ENCODE results near the gene MRGPRE.

The MRGPRE gene

DNA sequence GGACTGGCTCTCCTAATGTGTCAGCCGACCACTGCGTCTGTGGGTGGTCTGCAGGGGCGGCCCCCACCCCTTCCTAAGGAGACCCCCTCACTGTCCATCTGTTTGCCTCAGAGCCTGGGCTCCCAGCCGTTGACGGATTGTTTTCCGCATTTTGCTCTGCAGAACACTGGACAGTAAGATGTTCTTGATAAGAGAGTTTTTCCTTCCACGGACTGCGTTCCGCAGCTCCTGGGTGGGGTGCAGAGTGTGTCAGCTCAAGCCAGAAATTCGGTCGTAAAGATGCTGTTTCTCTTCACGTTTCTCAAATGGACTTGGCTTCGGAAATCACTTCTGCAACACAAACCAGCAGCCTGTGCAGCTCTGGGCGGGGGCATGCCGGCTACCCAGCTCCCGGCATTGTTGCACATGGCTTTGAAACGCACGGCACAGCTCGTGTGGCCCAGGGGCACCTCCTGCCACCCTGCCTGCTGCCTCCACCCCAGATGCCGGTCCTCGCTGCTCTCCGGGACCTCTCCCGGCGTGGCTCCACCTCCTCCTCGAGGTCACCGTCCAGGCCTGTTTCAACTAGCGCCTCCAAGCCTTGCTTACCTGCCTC, 10.7 kb downstream of the MRGPRE start:
- WGBS, 2 experiments: no CpG with 5 or more reads among the region's 27 CpGs
- Histone ChIP-seq H3K4me3 (ENCODE audit: insufficient read depth, low read depth, low read length) (no peak overlapping the region), H3K36me3 (ENCODE audit: control insufficient read depth, insufficient read depth, low read length) (no peaks in the 10 kb centered on the region), H3K27ac (ENCODE audit: insufficient read depth, low read depth, low read length, poor library complexity, severe bottlenecking) (no peak overlapping the region), H3K4me1 (ENCODE audit: control insufficient read depth, insufficient read depth, low read length) (peaks cover 10% of the 10 kb centered on the region), H3K27me3 (ENCODE audit: control insufficient read depth, insufficient read depth, low read length, poor library complexity, severe bottlenecking) (no peaks in the 10 kb centered on the region), H3K9me3 (ENCODE audit: control insufficient read depth, low read length) (no peaks in the 10 kb centered on the region)

DNA sequence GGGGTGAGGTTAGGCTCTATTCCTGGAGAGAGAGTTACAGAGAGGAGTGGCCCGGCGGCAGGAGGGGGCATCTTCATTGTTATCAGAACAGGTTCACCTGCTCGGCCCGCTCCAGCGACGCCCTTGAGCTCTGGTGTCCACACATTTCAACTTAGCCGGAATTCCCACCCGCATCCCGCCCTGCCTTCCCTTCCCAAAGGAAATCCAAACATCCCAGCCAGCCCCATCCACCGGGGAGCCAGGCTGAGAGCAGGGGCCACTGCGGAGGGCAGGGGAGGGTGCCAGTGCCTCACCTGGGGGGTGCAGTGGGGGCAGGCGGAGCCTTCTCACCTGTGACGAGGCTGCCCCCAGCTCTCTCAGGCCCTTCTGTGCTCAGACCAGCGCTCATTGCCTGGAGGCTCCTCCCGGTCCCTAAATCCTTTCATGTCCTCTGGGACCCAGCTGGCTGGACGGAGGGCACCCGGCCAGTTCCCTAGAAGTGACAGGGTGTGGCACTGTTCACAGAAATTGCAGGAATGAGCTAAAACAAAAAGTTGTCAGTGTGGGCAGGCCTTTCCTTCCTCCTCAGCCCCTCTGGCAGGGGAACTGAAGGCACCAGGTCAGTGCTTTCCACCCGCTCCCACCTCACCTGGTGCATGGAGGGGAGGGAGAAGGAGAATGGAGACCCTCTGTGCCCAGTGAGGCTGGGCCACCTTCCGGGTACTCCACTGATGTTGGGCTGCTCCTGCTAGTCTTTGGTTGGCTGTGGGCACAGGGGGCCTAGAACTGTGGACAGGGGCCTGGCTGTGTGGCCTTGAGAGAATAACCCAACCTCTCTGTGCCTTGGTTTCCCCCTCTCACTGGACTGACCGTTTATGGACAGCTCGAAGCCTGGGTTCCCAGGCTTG, 11.5 kb downstream of the MRGPRE start:
- WGBS, 2 experiments: no CpG with 5 or more reads among the region's 21 CpGs
- Histone ChIP-seq H3K36me3 (ENCODE audit: control insufficient read depth, insufficient read depth, low read length) (no peaks in the 10 kb centered on the region), H3K9me3 (ENCODE audit: control insufficient read depth, low read length) (no peaks in the 10 kb centered on the region), H3K4me1 (ENCODE audit: control insufficient read depth, insufficient read depth, low read length) (peaks cover 10% of the 10 kb centered on the region), H3K27me3 (ENCODE audit: control insufficient read depth, insufficient read depth, low read length, poor library complexity, severe bottlenecking) (no peaks in the 10 kb centered on the region), H3K27ac (ENCODE audit: insufficient read depth, low read depth, low read length, poor library complexity, severe bottlenecking) (no peak overlapping the region), H3K4me3 (ENCODE audit: insufficient read depth, low read depth, low read length) (no peak overlapping the region)

DNA sequence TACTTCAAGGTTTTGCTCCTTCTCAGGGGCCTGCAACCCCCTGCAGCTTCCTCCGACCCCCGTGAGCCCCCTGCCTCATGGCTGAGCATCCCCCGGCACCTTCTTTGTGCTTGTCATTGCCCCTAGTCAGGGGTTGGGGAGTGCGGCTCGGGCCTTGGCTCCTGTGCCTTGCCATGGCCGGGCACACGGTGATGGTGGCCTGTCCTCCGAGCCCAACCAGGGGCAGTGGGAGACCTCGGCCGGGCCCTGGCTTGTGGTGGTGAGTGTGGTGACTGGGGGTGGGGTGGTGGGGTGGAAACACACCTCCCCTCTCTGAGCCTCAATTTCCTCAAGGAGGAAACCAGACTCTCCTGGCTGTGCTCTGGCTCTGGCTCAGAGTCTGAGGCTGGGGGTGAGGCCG, 12.1 kb downstream of the MRGPRE start:
- Histone ChIP-seq H3K4me1 (ENCODE audit: control insufficient read depth, insufficient read depth, low read length) (peaks cover 10% of the 10 kb centered on the region), H3K4me3 (ENCODE audit: insufficient read depth, low read depth, low read length) (no peak overlapping the region), H3K27me3 (ENCODE audit: control insufficient read depth, insufficient read depth, low read length, poor library complexity, severe bottlenecking) (no peaks in the 10 kb centered on the region), H3K36me3 (ENCODE audit: control insufficient read depth, insufficient read depth, low read length) (no peaks in the 10 kb centered on the region), H3K9me3 (ENCODE audit: control insufficient read depth, low read length) (no peaks in the 10 kb centered on the region), H3K27ac (ENCODE audit: insufficient read depth, low read depth, low read length, poor library complexity, severe bottlenecking) (no peak overlapping the region)
- WGBS, 2 experiments: no CpG with 5 or more reads among the region's 11 CpGs

DNA sequence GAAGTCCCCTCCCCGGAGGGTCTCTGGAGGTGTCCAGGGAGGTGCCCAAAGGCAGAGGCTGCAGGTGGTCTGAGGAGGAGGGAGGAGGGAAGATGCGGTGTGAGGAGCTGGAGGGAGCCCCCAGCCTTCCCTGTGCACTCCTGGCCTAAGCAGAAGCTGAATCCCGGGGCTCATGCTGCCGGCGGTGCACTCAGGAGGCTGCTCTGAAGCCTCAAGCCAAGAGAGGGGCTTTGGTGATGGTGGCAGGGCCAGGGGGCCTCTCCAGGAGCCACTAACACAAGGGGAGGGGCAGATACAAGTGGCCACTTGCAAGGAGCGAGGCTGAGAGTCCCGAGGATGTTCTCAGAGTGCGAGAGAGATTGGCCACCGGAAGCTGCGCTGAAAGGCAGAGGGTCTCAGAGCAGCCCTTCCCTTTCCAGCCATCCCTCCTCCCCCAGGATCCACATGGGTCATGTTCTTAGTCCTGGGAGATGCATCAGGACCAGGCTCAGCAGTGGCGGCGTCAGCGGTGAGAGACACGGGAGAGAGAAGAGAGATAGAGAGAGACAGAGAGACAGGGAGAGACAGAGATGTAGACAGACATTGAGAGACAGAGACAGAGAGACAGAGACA, 12.8 kb downstream of the MRGPRE start:
- no peaks in the 10 kb centered on the region for H3K36me3 ChIP-seq (ENCODE audit: control insufficient read depth, insufficient read depth, low read length)
- H3K27me3 ChIP-seq (ENCODE audit: control insufficient read depth, insufficient read depth, low read length, poor library complexity, severe bottlenecking): no peaks in the 10 kb centered on the region
- no peaks in the 10 kb centered on the region for H3K9me3 ChIP-seq (ENCODE audit: control insufficient read depth, low read length)
- H3K27ac ChIP-seq (ENCODE audit: insufficient read depth, low read depth, low read length, poor library complexity, severe bottlenecking): no peak overlapping the region
- WGBS, 2 experiments: no CpG with 5 or more reads among the region's 14 CpGs
- H3K4me3 ChIP-seq (ENCODE audit: insufficient read depth, low read depth, low read length): no peak overlapping the region
- peaks cover 10% of the 10 kb centered on the region for H3K4me1 ChIP-seq (ENCODE audit: control insufficient read depth, insufficient read depth, low read length)

DNA sequence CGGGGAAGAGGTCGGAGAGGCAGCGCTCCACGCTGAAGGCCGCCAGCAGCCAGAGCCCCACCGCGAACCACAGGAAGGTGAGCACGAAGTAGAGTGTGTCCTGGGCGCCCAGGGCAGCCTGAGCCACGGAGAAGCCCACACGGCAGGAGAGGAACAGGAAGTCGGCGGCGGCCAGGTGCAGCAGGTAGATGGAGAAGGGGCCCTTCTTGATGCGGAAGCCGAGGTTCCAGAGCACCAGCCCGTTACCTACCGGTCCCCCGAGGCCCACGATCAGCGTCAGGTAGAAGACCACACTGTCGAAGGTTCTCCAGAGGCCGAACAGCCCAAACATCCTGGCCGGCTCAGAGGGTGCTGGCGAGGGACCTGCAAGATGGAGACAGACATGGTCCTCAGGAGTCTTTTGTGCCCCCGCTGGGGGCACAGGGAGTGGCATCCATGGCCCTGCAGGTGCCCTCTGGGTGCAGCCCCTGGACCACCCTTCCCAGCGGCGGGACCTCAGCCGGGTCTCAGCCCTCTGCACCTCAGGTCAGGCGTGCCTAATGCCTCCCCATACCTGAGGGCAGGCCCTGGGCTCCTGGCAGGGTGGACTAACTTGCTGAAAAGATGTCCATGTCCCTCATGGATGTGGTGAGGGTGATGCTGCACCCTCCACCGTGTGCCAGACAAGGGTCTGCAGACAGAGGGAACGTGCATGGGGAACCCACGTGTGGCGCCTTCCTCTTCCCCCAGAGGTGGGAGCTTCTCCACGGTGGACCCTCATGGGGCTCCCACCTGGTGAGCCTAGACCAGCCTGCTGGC, 13.5 kb downstream of the MRGPRE start, which contains the start of gene MRGPRG:
MRGPRG (minus strand) TSS at position 331 of the 798 bp plus-strand sequence; CDS start at position 331, 0 bp downstream.
- Histone ChIP-seq H3K9me3 (ENCODE audit: control insufficient read depth, low read length) (no peaks in the 10 kb centered on the region), H3K36me3 (ENCODE audit: control insufficient read depth, insufficient read depth, low read length) (no peaks in the 10 kb centered on the region), H3K4me3 (ENCODE audit: insufficient read depth, low read depth, low read length) (no peak within 1 kb of the TSS), H3K27ac (ENCODE audit: insufficient read depth, low read depth, low read length, poor library complexity, severe bottlenecking) (no peak within 1 kb of the TSS), H3K4me1 (ENCODE audit: control insufficient read depth, insufficient read depth, low read length) (peaks cover 5% of the 10 kb centered on the region), H3K27me3 (ENCODE audit: control insufficient read depth, insufficient read depth, low read length, poor library complexity, severe bottlenecking) (no peaks in the 10 kb centered on the region)
- no CpG with 5 or more reads among the region's 35 CpGs for WGBS, 2 experiments

DNA sequence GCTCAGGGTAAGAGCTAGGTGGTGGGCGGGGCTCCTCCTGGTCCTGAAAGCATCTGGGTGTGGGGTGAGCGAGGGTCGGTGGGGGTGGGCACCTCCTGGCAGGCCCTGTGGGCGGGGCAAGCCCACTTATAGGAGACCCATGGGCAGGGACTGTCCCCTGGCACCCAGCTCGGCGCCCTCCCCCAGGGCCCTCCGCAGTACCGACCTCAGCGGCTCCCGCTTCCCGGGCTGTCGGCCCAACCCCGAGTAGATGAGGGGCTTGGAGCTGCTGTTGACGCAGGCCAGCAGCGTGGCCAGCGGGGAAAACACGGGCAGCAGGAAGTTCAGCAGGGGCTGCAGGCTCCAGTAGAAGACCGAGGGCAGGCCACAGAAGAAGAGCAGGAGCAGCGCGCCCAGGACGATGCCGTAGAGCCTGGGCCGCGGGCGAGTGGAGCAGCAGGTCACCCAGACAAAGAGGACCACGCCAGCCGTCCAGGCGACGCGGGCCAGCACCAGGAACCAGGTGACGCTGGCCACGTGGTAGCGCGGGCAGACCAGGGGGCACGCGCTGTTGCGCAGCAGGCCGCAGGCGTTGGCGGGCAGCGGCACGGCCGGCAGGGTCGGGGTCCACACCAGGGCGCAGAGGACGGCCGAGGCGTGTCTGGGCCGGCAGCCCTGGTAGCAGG, 14.3 kb downstream of the MRGPRE start:
- peaks cover 2% of the 10 kb centered on the region for H3K4me1 ChIP-seq (ENCODE audit: control insufficient read depth, insufficient read depth, low read length)
- H3K9me3 ChIP-seq (ENCODE audit: control insufficient read depth, low read length): no peaks in the 10 kb centered on the region
- H3K27me3 ChIP-seq (ENCODE audit: control insufficient read depth, insufficient read depth, low read length, poor library complexity, severe bottlenecking): no peaks in the 10 kb centered on the region
- no CpG with 5 or more reads among the region's 49 CpGs for WGBS, 2 experiments
- no peak overlapping the region for H3K27ac ChIP-seq (ENCODE audit: insufficient read depth, low read depth, low read length, poor library complexity, severe bottlenecking)
- no peaks in the 10 kb centered on the region for H3K36me3 ChIP-seq (ENCODE audit: control insufficient read depth, insufficient read depth, low read length)
- H3K4me3 ChIP-seq (ENCODE audit: insufficient read depth, low read depth, low read length): no peak overlapping the region

DNA sequence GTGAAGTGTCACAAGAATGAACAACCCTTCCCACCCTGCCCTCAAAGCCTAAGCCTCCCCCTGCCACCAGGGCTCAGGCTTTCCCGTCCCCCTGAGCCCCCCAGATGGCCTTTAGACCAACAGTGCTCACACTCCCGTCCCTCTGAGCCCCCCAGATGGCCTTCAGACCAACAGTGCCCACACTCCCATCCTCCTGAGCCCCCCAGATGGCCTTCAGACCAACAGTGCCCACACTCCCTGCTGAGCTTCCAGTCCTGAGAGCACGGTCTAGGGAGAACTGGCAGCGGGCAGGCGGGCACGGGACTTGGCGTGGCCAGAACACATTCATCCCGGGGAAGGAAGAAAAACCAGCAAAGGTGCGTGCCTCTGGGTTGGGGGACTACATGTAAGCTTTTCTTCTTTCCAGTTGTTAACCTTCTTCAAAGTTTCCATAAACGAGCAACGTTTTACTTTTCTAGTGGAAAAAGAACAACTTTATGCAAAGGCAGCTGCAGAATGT, 16.1 kb downstream of the MRGPRE start:
- no peaks in the 10 kb centered on the region for H3K4me1 ChIP-seq (ENCODE audit: control insufficient read depth, insufficient read depth, low read length)
- no peaks in the 10 kb centered on the region for H3K36me3 ChIP-seq (ENCODE audit: control insufficient read depth, insufficient read depth, low read length)
- H3K4me3 ChIP-seq (ENCODE audit: insufficient read depth, low read depth, low read length): no peak overlapping the region
- WGBS, 2 experiments: 83% methylated on average over 11 of the region's 11 CpGs
- H3K27ac ChIP-seq (ENCODE audit: insufficient read depth, low read depth, low read length, poor library complexity, severe bottlenecking): no peak overlapping the region
- H3K27me3 ChIP-seq (ENCODE audit: control insufficient read depth, insufficient read depth, low read length, poor library complexity, severe bottlenecking): no peaks in the 10 kb centered on the region
- no peaks in the 10 kb centered on the region for H3K9me3 ChIP-seq (ENCODE audit: control insufficient read depth, low read length)

DNA sequence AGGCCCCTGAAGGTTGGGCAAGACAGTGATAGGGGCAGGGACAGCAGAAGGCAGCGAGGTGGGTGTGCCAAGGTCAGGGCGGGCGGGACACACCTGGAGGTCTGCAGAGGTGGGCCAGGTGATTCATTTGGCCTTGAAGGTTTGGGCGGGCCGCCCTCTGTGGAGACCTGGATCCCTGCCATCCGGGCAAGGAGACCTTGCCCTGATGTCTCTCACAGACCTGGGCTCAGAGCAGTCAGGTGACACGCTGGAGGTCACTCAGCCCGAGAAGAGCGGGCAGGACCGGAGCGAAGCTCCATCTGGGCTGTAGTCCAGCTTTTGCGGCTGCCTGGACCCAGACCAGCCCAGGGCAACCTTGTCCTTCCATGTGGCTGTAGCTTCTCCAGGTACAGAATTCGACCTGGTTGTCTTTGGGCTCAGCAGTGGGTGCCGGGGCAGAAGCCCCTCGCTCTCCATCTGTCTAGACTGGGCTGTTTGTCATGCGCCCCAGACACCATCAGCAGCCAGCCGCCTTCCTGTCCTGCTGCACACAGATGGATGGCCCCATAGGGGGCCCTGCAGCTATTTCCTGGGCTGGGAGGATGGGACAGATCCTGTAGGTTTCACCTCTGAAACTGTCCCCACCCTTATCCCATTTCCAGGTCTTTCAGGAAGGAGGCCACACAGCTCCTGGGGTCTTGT, 16.7 kb downstream of the MRGPRE start:
- Histone ChIP-seq H3K9me3 (ENCODE audit: control insufficient read depth, low read length) (no peaks in the 10 kb centered on the region), H3K36me3 (ENCODE audit: control insufficient read depth, insufficient read depth, low read length) (no peaks in the 10 kb centered on the region), H3K27me3 (ENCODE audit: control insufficient read depth, insufficient read depth, low read length, poor library complexity, severe bottlenecking) (no peaks in the 10 kb centered on the region), H3K27ac (ENCODE audit: insufficient read depth, low read depth, low read length, poor library complexity, severe bottlenecking) (no peak overlapping the region), H3K4me3 (ENCODE audit: insufficient read depth, low read depth, low read length) (no peak overlapping the region), H3K4me1 (ENCODE audit: control insufficient read depth, insufficient read depth, low read length) (no peaks in the 10 kb centered on the region)
- 82 to 84% methylated on average over 17 of the region's 17 CpGs for WGBS, 2 experiments

DNA sequence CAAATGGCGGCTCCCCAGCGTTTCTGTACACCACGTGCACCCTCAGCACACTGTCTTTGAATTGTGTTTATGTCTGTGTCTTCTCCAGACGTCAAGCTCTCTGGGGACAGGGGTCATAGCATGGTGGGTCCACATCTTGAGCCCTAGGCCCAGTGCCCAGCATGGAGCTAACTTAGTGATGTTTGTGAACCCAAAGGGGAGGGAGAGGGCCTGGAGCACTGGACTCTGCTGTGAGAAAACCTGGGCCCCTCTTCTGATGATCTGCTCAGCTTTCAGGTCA, 17.9 kb downstream of the MRGPRE start:
- Histone ChIP-seq H3K27me3 (ENCODE audit: control insufficient read depth, insufficient read depth, low read length, poor library complexity, severe bottlenecking) (no peaks in the 10 kb centered on the region), H3K36me3 (ENCODE audit: control insufficient read depth, insufficient read depth, low read length) (no peaks in the 10 kb centered on the region), H3K27ac (ENCODE audit: insufficient read depth, low read depth, low read length, poor library complexity, severe bottlenecking) (no peak overlapping the region), H3K9me3 (ENCODE audit: control insufficient read depth, low read length) (no peaks in the 10 kb centered on the region), H3K4me1 (ENCODE audit: control insufficient read depth, insufficient read depth, low read length) (no peaks in the 10 kb centered on the region), H3K4me3 (ENCODE audit: insufficient read depth, low read depth, low read length) (no peak overlapping the region)
- WGBS, 2 experiments: 68 to 95% methylated on average over 3 to 4 of the region's 4 CpGs

Data from ectodermal cell (in vitro differentiated cells).